Measurements from ENCODE around the gene ANKUB1. TPM values are rescaled to one million over a fixed set of nuclear protein-coding genes. Genes with fewer than 3 reads are reported as not detected.

ANKUB1 gene
- total and polyA plus RNA-seq, 2 donors (not counting 1 experiment from before 2014, with no cell fraction given) = not detected

DNA sequence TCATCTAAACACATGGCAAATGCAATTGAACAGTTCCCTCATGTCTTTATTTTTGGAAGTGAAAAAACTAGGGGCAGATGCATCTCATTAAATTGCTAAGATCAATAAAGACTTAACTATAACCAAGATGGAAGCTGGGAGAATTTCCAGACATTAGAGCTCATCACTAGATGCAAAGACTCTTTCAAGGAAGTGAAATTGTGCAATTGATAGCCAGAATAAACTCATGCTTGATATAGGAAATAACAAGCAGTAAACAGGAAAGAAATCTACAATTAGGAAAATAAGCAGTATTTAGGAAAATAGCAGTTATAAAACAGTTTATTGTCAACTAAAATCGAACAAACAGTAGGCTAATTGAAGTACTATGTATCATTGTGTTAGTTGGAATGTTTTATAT, 8.8 kb upstream of the ANKUB1 start:
- intact Hi-C loops (cut with micrococcal nuclease) = no loop called here
- H3K4me2 ChIP-seq (replicated peaks; ENCODE audit: low read depth, low read length, poor library complexity, severe bottlenecking) = no peak overlapping the region
- no peaks in the 10 kb centered on the region for H4K20me1 ChIP-seq (ENCODE audit: control insufficient read depth, insufficient read depth, low read length, poor library complexity, severe bottlenecking)
- H3K4me3 ChIP-seq (ENCODE audit: control extremely low read depth in 1 of 5, extremely low read depth in 1 of 5, insufficient read depth in 1 of 5, low read depth in 2 of 5, low read length in 4 of 5) = no peak overlapping the region
- no peak overlapping the region for H3K4me3 Mint-ChIP-seq
- DNase-seq = no peak
- WGBS (ENCODE audit: insufficient coverage) = no CpG with 5 or more reads among the region's 1 CpG
- H3K9me3 Mint-ChIP-seq (ENCODE audit: insufficient read depth) = peaks cover 2% of the 10 kb centered on the region
- H3K36me3 ChIP-seq (replicated peaks in 1 of 2; ENCODE audit: control extremely low read depth in 1 of 2, control insufficient read depth in 1 of 2, extremely low read depth in 1 of 2, insufficient read depth in 2 of 2, low read length in 1 of 2) = no peaks in the 10 kb centered on the region
- no peaks in the 10 kb centered on the region for H3K9me3 ChIP-seq (ENCODE audit: control extremely low read depth in 1 of 3, control insufficient read depth in 2 of 3, insufficient read depth in 1 of 3, low read length in 2 of 3)
- H3K27me3 Mint-ChIP-seq = peaks cover 4% of the 10 kb centered on the region
- TF ChIP-seq CTCF (IDR thresholded peaks at IDR 0.05) (no peak), EZH2 (IDR thresholded peaks at IDR 0.05; ENCODE audit: borderline replicate concordance, insufficient read depth, low read depth, low read length, poor library complexity, severe bottlenecking) (no peak)
- peaks cover 5% of the 10 kb centered on the region for H3K4me1 Mint-ChIP-seq
- no peaks in the 10 kb centered on the region for H3K4me1 ChIP-seq (ENCODE audit: control insufficient read depth in 2 of 2, insufficient read depth in 2 of 2, low read length in 2 of 2)
- no peak overlapping the region for H3K27ac Mint-ChIP-seq
- no peak overlapping the region for H2AFZ ChIP-seq (ENCODE audit: insufficient read depth, low read depth, low read length, poor library complexity, severe bottlenecking)
- CTCF ChIA-PET = interaction anchor here (1.5 to 2.1 kb wide), 3 partner anchors 29 to 49 kb away, joined by 3 to 8 read pairs (median 4); partner anchors contain the start of gene COMMD2
- no peaks in the 10 kb centered on the region for H3K27me3 ChIP-seq (replicated peaks in 1 of 4; ENCODE audit: control extremely low read depth in 1 of 4, control insufficient read depth in 3 of 4, insufficient read depth in 4 of 4, low read length in 3 of 4)
- ATAC-seq (ENCODE audit: low read depth) = no peak
- H3K9ac ChIP-seq (ENCODE audit: low read length) = no peak overlapping the region
- POLR2A ChIA-PET = no interaction called here
- H3K79me2 ChIP-seq (ENCODE audit: control insufficient read depth, insufficient read depth, low read length) = no peaks in the 10 kb centered on the region
- H3K27ac ChIP-seq (ENCODE audit: low read length in 2 of 2) = no peak overlapping the region

GRCh38 chr3:149800693-149801092, 8.3 kb upstream of the ANKUB1 start:
- CTCF ChIA-PET = interaction anchor here (1.5 to 2.1 kb wide), 4 partner anchors 8 to 48 kb away, joined by 3 to 9 read pairs (median 6); partner anchors contain the start of gene COMMD2
- no peak overlapping the region for H2AFZ ChIP-seq (ENCODE audit: insufficient read depth, low read depth, low read length, poor library complexity, severe bottlenecking)
- TF ChIP-seq EZH2 (IDR thresholded peaks at IDR 0.05; ENCODE audit: borderline replicate concordance, insufficient read depth, low read depth, low read length, poor library complexity, severe bottlenecking) = no peak
- Mint-ChIP-seq H3K4me3 (no peak overlapping the region), H3K4me1 (peaks cover 3% of the 10 kb centered on the region), H3K27ac (no peak overlapping the region), H3K9me3 (ENCODE audit: insufficient read depth) (peaks cover 2% of the 10 kb centered on the region), H3K27me3 (peaks cover 4% of the 10 kb centered on the region)
- no peaks in the 10 kb centered on the region for H3K9me3 ChIP-seq (ENCODE audit: control extremely low read depth in 1 of 3, control insufficient read depth in 2 of 3, insufficient read depth in 1 of 3, low read length in 2 of 3)
- no peaks in the 10 kb centered on the region for H3K4me1 ChIP-seq (ENCODE audit: control insufficient read depth in 2 of 2, insufficient read depth in 2 of 2, low read length in 2 of 2)
- WGBS (ENCODE audit: insufficient coverage) = 94% methylated on average over 3 of the region's 8 CpGs
- H3K27ac ChIP-seq (ENCODE audit: low read length in 2 of 2) = no peak overlapping the region
- H3K4me2 ChIP-seq (replicated peaks; ENCODE audit: low read depth, low read length, poor library complexity, severe bottlenecking) = no peak overlapping the region
- H3K9ac ChIP-seq (ENCODE audit: low read length) = no peak overlapping the region
- DNase-seq (no peak), ATAC-seq (ENCODE audit: low read depth) (no peak)
- H3K4me3 ChIP-seq (ENCODE audit: control extremely low read depth in 1 of 5, extremely low read depth in 1 of 5, insufficient read depth in 1 of 5, low read depth in 2 of 5, low read length in 4 of 5) = no peak overlapping the region
- no peaks in the 10 kb centered on the region for H3K27me3 ChIP-seq (replicated peaks in 1 of 4; ENCODE audit: control extremely low read depth in 1 of 4, control insufficient read depth in 3 of 4, insufficient read depth in 4 of 4, low read length in 3 of 4)
- no peaks in the 10 kb centered on the region for H3K36me3 ChIP-seq (replicated peaks in 1 of 2; ENCODE audit: control extremely low read depth in 1 of 2, control insufficient read depth in 1 of 2, extremely low read depth in 1 of 2, insufficient read depth in 2 of 2, low read length in 1 of 2)
- intact Hi-C loops (cut with micrococcal nuclease) = no loop called here
- no peaks in the 10 kb centered on the region for H3K79me2 ChIP-seq (ENCODE audit: control insufficient read depth, insufficient read depth, low read length)
- POLR2A ChIA-PET = no interaction called here
- no peaks in the 10 kb centered on the region for H4K20me1 ChIP-seq (ENCODE audit: control insufficient read depth, insufficient read depth, low read length, poor library complexity, severe bottlenecking)
